Measurements from ENCODE around the gene RETREG1. TPM values are rescaled to one million over a fixed set of nuclear protein-coding genes. Genes with fewer than 3 reads are reported as not detected.

RETREG1 gene
- total and polyA plus RNA-seq, 2 of the 13 experiments (the other 11 are each of a cell fraction or from before 2014, with no cell fraction given) = 0.07 TPM; not detected in 1

DNA sequence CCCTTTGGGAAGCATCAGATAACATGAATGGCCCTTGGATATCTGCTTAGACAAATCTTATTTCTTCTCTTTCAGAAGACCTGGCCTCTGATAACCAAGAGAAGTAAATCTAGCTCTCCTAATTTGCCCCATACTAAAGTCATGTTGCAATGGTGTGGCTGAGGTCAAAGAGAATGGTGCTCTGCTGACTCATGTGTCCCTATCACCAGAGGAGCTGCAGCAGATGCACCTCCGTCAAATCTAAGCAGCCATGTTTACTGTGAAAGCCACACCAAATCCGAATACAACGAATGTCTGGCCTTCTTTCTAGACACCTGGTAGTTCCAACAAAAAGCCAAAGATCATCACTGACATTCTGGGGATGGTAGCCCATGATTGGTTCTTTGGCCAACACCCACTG, 23.2 kb downstream of the RETREG1 start:
- Histone ChIP-seq H2AFZ (ENCODE audit: low read length) (no peak overlapping the region), H3K4me1 (ENCODE audit: insufficient read depth, low read length) (peaks cover 15% of the 10 kb centered on the region), H3K9ac (ENCODE audit: insufficient read depth, low read depth, low read length) (no peak overlapping the region), H3K79me2 (ENCODE audit: insufficient read depth, low read length) (no peaks in the 10 kb centered on the region), H3K36me3 (replicated peaks in 1 of 2; ENCODE audit: control insufficient read depth in 1 of 2, insufficient read depth in 2 of 2, low read length in 2 of 2) (no peaks in the 10 kb centered on the region), H3K27ac (ENCODE audit: extremely low read length, insufficient read depth, low read length) (no peak overlapping the region), H4K20me1 (ENCODE audit: insufficient read depth, low read length) (no peaks in the 10 kb centered on the region), H3K4me2 (ENCODE audit: low read depth, low read length) (no peak overlapping the region), H3K27me3 (ENCODE audit: control insufficient read depth in 1 of 2, insufficient read depth in 2 of 2, low read length in 2 of 2) (no peaks in the 10 kb centered on the region), H3K4me3 (replicated peaks in 1 of 3; ENCODE audit: insufficient read depth in 1 of 3, low read depth in 2 of 3, low read length in 3 of 3) (no peak overlapping the region), H3K9me3 (ENCODE audit: low read length) (no peaks in the 10 kb centered on the region)
- FAIRE-seq = no peak
- BruUV-seq (replicated peaks) = no TSS peak
- no peak for TF ChIP-seq ZNF446 (CRISPR knock-in tag; IDR thresholded peaks at IDR 0.05)
- TF ChIP-seq ELF4 (CRISPR knock-in tag; IDR thresholded peaks at IDR 0.05; ENCODE audit: borderline replicate concordance) = no peak
- TF ChIP-seq CEBPB (IDR thresholded peaks at IDR 0.05; ENCODE audit: borderline replicate concordance, low read depth, low read length) = peak; percentile 27; the same call in 1 of the 2 replicates
- no peak for TF ChIP-seq MYNN (CRISPR knock-in tag; IDR thresholded peaks at IDR 0.05; ENCODE audit: low read depth)
- TF ChIP-seq, protein P1, sequence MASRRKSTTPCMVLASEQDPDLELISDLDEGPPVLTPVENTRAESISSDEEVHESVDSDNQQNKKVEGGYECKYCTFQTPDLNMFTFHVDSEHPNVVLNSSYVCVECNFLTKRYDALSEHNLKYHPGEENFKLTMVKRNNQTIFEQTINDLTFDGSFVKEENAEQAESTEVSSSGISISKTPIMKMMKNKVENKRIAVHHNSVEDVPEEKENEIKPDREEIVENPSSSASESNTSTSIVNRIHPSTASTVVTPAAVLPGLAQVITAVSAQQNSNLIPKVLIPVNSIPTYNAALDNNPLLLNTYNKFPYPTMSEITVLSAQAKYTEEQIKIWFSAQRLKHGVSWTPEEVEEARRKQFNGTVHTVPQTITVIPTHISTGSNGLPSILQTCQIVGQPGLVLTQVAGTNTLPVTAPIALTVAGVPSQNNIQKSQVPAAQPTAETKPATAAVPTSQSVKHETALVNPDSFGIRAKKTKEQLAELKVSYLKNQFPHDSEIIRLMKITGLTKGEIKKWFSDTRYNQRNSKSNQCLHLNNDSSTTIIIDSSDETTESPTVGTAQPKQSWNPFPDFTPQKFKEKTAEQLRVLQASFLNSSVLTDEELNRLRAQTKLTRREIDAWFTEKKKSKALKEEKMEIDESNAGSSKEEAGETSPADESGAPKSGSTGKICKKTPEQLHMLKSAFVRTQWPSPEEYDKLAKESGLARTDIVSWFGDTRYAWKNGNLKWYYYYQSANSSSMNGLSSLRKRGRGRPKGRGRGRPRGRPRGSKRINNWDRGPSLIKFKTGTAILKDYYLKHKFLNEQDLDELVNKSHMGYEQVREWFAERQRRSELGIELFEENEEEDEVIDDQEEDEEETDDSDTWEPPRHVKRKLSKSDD (CRISPR knock-in tag; IDR thresholded peaks at IDR 0.05; ENCODE audit: low read depth) = no peak
- WGBS (ENCODE audit: low lambda C conversion rate) = 17% methylated on average over 1 of the region's 3 CpGs
- in situ Hi-C loops (cut with HindIII; ENCODE audit: extremely low pct_ligation_motif_present, low pct_unique_long_range_greater_than_20kb) (no loop called here), intact Hi-C loops (cut with micrococcal nuclease; ENCODE audit: unreplicated experiment) (no loop called here)
- CTCF ChIA-PET (ENCODE audit: low intra/inter-chr PET ratio, low total read pairs) = no interaction called here
- ATAC-seq = no peak
- POLR2A ChIA-PET = no interaction called here
- DNase-seq (ENCODE audit: low spot score) = no peak

DNA sequence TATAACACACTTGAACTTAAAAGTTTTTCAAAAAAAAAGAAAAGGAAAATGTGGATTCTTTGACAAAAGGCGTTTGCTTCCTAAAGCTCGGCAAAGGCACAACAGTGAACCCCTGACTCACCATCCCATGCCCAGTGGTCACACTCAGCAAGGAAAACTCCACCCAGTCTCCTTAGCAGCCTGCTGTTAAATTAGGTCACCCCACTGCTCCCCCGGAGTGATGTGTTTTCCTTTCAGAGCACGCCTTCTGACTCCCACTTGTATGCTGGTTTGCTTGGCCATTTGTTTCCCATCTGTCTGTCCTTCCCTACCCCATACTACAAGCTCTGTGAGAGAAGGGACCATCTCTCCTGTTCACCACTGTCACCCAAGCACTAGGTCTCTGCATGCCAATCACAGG, 23.8 kb downstream of the RETREG1 start:
- intact Hi-C loops (cut with micrococcal nuclease; ENCODE audit: unreplicated experiment) = no loop called here
- no TSS peak for BruUV-seq (replicated peaks)
- Histone ChIP-seq H3K9ac (ENCODE audit: insufficient read depth, low read depth, low read length) (no peak overlapping the region), H3K4me1 (ENCODE audit: insufficient read depth, low read length) (peaks cover 21% of the 10 kb centered on the region), H2AFZ (ENCODE audit: low read length) (no peak overlapping the region), H4K20me1 (ENCODE audit: insufficient read depth, low read length) (no peaks in the 10 kb centered on the region), H3K36me3 (replicated peaks in 1 of 2; ENCODE audit: control insufficient read depth in 1 of 2, insufficient read depth in 2 of 2, low read length in 2 of 2) (no peaks in the 10 kb centered on the region), H3K79me2 (ENCODE audit: insufficient read depth, low read length) (no peaks in the 10 kb centered on the region), H3K27ac (ENCODE audit: extremely low read length, insufficient read depth, low read length) (no peak overlapping the region), H3K4me3 (replicated peaks in 1 of 3; ENCODE audit: insufficient read depth in 1 of 3, low read depth in 2 of 3, low read length in 3 of 3) (no peak overlapping the region), H3K27me3 (ENCODE audit: control insufficient read depth in 1 of 2, insufficient read depth in 2 of 2, low read length in 2 of 2) (no peaks in the 10 kb centered on the region), H3K4me2 (ENCODE audit: low read depth, low read length) (no peak overlapping the region), H3K9me3 (ENCODE audit: low read length) (no peaks in the 10 kb centered on the region)
- DNase-seq (ENCODE audit: low spot score) = no peak
- ATAC-seq = no peak
- in situ Hi-C loops (cut with HindIII; ENCODE audit: extremely low pct_ligation_motif_present, low pct_unique_long_range_greater_than_20kb) = no loop called here
- CTCF ChIA-PET (ENCODE audit: low intra/inter-chr PET ratio, low total read pairs) = no interaction called here
- FAIRE-seq = no peak
- TF ChIP-seq, protein P2, sequence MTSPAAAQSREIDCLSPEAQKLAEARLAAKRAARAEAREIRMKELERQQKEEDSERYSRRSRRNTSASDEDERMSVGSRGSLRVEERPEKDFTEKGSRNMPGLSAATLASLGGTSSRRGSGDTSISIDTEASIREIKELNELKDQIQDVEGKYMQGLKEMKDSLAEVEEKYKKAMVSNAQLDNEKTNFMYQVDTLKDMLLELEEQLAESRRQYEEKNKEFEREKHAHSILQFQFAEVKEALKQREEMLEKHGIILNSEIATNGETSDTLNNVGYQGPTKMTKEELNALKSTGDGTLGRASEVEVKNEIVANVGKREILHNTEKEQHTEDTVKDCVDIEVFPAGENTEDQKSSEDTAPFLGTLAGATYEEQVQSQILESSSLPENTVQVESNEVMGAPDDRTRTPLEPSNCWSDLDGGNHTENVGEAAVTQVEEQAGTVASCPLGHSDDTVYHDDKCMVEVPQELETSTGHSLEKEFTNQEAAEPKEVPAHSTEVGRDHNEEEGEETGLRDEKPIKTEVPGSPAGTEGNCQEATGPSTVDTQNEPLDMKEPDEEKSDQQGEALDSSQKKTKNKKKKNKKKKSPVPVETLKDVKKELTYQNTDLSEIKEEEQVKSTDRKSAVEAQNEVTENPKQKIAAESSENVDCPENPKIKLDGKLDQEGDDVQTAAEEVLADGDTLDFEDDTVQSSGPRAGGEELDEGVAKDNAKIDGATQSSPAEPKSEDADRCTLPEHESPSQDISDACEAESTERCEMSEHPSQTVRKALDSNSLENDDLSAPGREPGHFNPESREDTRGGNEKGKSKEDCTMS (CRISPR knock-in tag; conservative IDR thresholded peaks at IDR 0.05) = no peak
- POLR2A ChIA-PET = no interaction called here
- 70% methylated on average over 4 of the region's 4 CpGs for WGBS (ENCODE audit: low lambda C conversion rate)

All from HepG2 (cell line).